Measurements from ENCODE around the gene CXXC4. TPM values are rescaled to one million over a fixed set of nuclear protein-coding genes. Genes with fewer than 3 reads are reported as not detected.

CXXC4 gene
- total RNA-seq, 1 experiment from 2014 or later, result 4.2 TPM

- Histone ChIP-seq H4K20me1 (ENCODE audit: control insufficient read depth, insufficient read depth, insufficient read length) (no peaks in the 10 kb centered on the region), H3K18ac (ENCODE audit: insufficient read length, low read depth, low read length) (no peak overlapping the region), H3K27ac (ENCODE audit: insufficient read length, low read depth, low read length) (no peak overlapping the region), H2BK5ac (ENCODE audit: insufficient read length, low read length) (no peak overlapping the region), H3K79me1 (ENCODE audit: insufficient read depth, low read depth, low read length, poor library complexity, severe bottlenecking) (no peaks in the 10 kb centered on the region), H3K23ac (ENCODE audit: insufficient read length, low read depth, low read length) (no peak overlapping the region), H2BK15ac (ENCODE audit: low read depth, low read length) (no peak overlapping the region), H3K4me2 (ENCODE audit: insufficient read depth, insufficient read length, low read length) (peak overlapping the region; percentile 98), H2BK20ac (ENCODE audit: low read depth, low read length, poor library complexity, severe bottlenecking) (no peak overlapping the region), H4K91ac (ENCODE audit: insufficient read length, low read depth, low read length) (no peak overlapping the region), H4K5ac (ENCODE audit: insufficient read length, low read depth, low read length) (no peak overlapping the region), H2AK5ac (ENCODE audit: insufficient read length, low read length) (no peak overlapping the region), H3K56ac (ENCODE audit: insufficient read length, low read depth, low read length) (no peak overlapping the region), H3K4ac (ENCODE audit: low read depth, low read length) (no peak overlapping the region), H3K27me3 (ENCODE audit: insufficient read depth, low read length) (no peaks in the 10 kb centered on the region), H4K8ac (replicated peaks; ENCODE audit: insufficient read length, low read depth, low read length) (no peak overlapping the region), H3K79me2 (ENCODE audit: insufficient read depth, low read length) (no peaks in the 10 kb centered on the region), H2BK12ac (ENCODE audit: insufficient read length, low read depth, low read length) (no peak overlapping the region), H2AFZ (ENCODE audit: low read length) (no peak overlapping the region), H3K9ac (ENCODE audit: extremely low read depth, insufficient read length, low read length) (peak overlapping the region; percentile 23), H2BK120ac (ENCODE audit: low read depth, low read length, poor library complexity, severe bottlenecking) (no peak overlapping the region), H3K23me2 (ENCODE audit: insufficient read length, low read depth, low read length, poor library complexity, severe bottlenecking) (peaks cover 21% of the 10 kb centered on the region), H3K14ac (ENCODE audit: insufficient read depth, low read length) (no peak overlapping the region), H3K4me1 (ENCODE audit: insufficient read depth, low read length) (no peaks in the 10 kb centered on the region; the same call in 1 of the 2 replicates), H3K9me3 (ENCODE audit: control insufficient read depth, low read depth, low read length) (no peaks in the 10 kb centered on the region), H3T11ph (ENCODE audit: low read length) (no peak overlapping the region)
- Mint-ChIP-seq H3K4me3 (peak overlapping the region; percentile 83 to 95), H3K4me1 (peaks cover 40 to 47% of the 10 kb centered on the region in 2 experiments), H3K36me3 (ENCODE audit: insufficient read depth in 1 of 3, low read depth in 3 of 3) (no peaks in the 10 kb centered on the region; a peak in 2 of 7 replicates), H3K27ac (peak overlapping the region in 1 of 3 experiments; percentile 93; a peak in 1 of 7 replicates), H3K9me3 (no peaks in the 10 kb centered on the region), H3K27me3 (ENCODE audit: low read depth) (peaks cover 5% of the 10 kb centered on the region)
- DNase-seq, result no peak
- no CpG with 5 or more reads among the region's 3 CpGs for WGBS (ENCODE audit: extremely low coverage, insufficient read length, low lambda C conversion rate)
- TF ChIP-seq CTCF (conservative IDR thresholded peaks at IDR 0.05), result no peak
These were observed 1.4 kb downstream of the CXXC4 start for GRCh38 chr4:104493081-104493831.
